ENCODE results near the gene GRK7.

- no peak for TF ChIP-seq EZH2 (IDR thresholded peaks at IDR 0.05; ENCODE audit: borderline replicate concordance, low read depth, low read length, poor library complexity, severe bottlenecking)
- no peak for TF ChIP-seq CTCF (conservative IDR thresholded peaks at IDR 0.05; ENCODE audit: low read depth, low read length)
Measured at GRCh38 chr3:141798448-141798845, 35.2 kb downstream of the GRK7 start.
